Esophagus squamous epithelium (tissue), 5 donors: Measurements from ENCODE around the gene MEPE. TPM values are rescaled to one million over a fixed set of nuclear protein-coding genes. Genes with fewer than 3 reads are reported as not detected.

Experiments used
- DNase-seq: peaks from one replicate; lab custom pipeline; 2025; lab: John Stamatoyannopoulos, UW
- H3K27ac ChIP-seq, 4 donors: fragments of 200-600 bp; sonication (generic); one replicate each; pipeline ENCODE4 v1.5.1; 2016 to 2019; ENCODE audit warnings: mild to moderate bottlenecking in 1 of 4
- H3K27me3 ChIP-seq, 4 donors: fragments of 200-600 bp; sonication (generic); 1 replicate in 3 of 4; 2 replicates in 1 of 4; pipeline versions ENCODE4 v1.5.1 to v1.6.0; 2017 to 2021; ENCODE audit warnings: antibody characterized with exemption in 1 of 4
- H3K36me3 ChIP-seq, 3 donors: fragments of 200-600 bp; sonication (generic); one replicate each; pipeline ENCODE4 v1.5.1; 2016 to 2019
- H3K4me1 ChIP-seq, 3 donors: fragments of 200-600 bp; sonication (generic); one replicate each; pipeline ENCODE4 v1.5.1; 2017 to 2019
- H3K4me3 ChIP-seq, 4 donors: fragments of 200-600 bp; sonication (generic); 1 replicate in 3 of 4; 2 replicates in 1 of 4; pipeline ENCODE4 v1.5.1; 2016 to 2019; ENCODE audit warnings: mild to moderate bottlenecking in 2 of 4, moderate library complexity in 1 of 4
- H3K9me3 ChIP-seq, 3 donors: fragments of 200-600 bp; sonication (generic); one replicate each; pipeline ENCODE4 v1.5.1; 2016 to 2019
- POLR2A ChIP-seq, 4 donors: fragments of 450-650 bp; IDR thresholded peaks; one replicate each; pipeline ENCODE4 v1.6.1; 2017; ENCODE audit warnings: antibody characterized with exemption in 4 of 4, mild to moderate bottlenecking in 4 of 4, moderate library complexity in 3 of 4
- WGBS, 2 donors: methylation state at CpG; one replicate each; pipeline ENCODE4 v1.1.5; 2018; 5-methylcytosine and 5-hydroxymethylcytosine counted together
- intact Hi-C: fragments of 100-400 bp; cut with DNase I; formaldehyde crosslinking; loops from one replicate; pipeline ENCODE4 v1.15.0; 2022
- total RNA-seq, 4 donors: library from RNA; depleted of rRNA; stranded (reverse); fragments of >200 nt; gene quantifications; one replicate each; pipeline ENCODE4 v1.1.0, GENCODE V29; 2016
- TF ChIP-seq, protein P1 (sequence below), 6 experiments: fragments of 450-650 bp in 4 of 6; fragments of 200-600 bp in 2 of 6; sonication (generic) in 2 of 6; IDR thresholded peaks; one replicate each; pipeline ENCODE4 v1.5.1; 2016 to 2019; ENCODE audit warnings: antibody characterized with exemption in 6 of 6, mild to moderate bottlenecking in 4 of 6, moderate library complexity in 4 of 6
- donor health status: DM: yes; HTN: yes; CAD: no.

MEPE gene
- total RNA-seq, 4 donors from 2014 or later = not detected

- Histone ChIP-seq H3K9me3 (no peaks in the 10 kb centered on the region), H3K36me3 (no peaks in the 10 kb centered on the region), H3K4me1 (peaks cover 0 to 6% (median 0%) of the 10 kb centered on the region in 3 donors), H3K27ac (no peak overlapping the region), H3K27me3 (no peaks in the 10 kb centered on the region), H3K4me3 (no peak overlapping the region)
- TF ChIP-seq, protein P1, sequence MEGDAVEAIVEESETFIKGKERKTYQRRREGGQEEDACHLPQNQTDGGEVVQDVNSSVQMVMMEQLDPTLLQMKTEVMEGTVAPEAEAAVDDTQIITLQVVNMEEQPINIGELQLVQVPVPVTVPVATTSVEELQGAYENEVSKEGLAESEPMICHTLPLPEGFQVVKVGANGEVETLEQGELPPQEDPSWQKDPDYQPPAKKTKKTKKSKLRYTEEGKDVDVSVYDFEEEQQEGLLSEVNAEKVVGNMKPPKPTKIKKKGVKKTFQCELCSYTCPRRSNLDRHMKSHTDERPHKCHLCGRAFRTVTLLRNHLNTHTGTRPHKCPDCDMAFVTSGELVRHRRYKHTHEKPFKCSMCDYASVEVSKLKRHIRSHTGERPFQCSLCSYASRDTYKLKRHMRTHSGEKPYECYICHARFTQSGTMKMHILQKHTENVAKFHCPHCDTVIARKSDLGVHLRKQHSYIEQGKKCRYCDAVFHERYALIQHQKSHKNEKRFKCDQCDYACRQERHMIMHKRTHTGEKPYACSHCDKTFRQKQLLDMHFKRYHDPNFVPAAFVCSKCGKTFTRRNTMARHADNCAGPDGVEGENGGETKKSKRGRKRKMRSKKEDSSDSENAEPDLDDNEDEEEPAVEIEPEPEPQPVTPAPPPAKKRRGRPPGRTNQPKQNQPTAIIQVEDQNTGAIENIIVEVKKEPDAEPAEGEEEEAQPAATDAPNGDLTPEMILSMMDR (IDR thresholded peaks at IDR 0.05) = no peak
- no peak for TF ChIP-seq POLR2A (IDR thresholded peaks at IDR 0.05)
- DNase-seq = no peak
- intact Hi-C loops = loop anchor here (5.0 kb wide), 1 partner anchor 162 kb away; no protein-coding TSS in a partner anchor
- WGBS, 2 donors = 0% methylated on average over 1 of the region's 1 CpG
These were observed 6.8 kb downstream of the MEPE start for GRCh38 chr4:87839592-87839946.

DNA sequence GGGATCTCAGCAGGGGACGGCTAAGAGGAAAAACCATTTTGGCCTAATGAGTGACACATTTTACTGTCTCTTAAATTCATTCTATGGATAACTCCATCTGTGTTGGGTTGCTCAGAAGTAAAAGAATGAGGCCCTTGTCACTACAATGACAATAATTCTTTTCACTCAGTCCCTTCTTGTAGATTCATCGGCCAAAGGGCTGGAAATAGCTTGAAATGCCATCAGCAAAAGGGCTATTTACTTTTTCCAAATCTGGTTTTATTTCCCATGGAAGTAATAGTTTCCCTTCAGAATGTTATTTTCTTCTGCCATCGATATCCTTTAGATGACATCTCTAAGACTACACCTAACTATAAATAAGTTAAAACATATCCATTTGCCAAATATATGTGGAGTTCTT, 7.4 kb downstream of the MEPE start:
- Histone ChIP-seq H3K9me3 (no peaks in the 10 kb centered on the region), H3K27ac (no peak overlapping the region), H3K27me3 (no peaks in the 10 kb centered on the region), H3K4me3 (no peak overlapping the region), H3K36me3 (no peaks in the 10 kb centered on the region), H3K4me1 (peaks cover 0 to 6% (median 0%) of the 10 kb centered on the region in 3 donors)
- WGBS, 2 donors = 75 to 84% methylated on average over 3 of the region's 3 CpGs
- intact Hi-C loops = no loop called here
- no peak for DNase-seq
- TF ChIP-seq, protein P1 (IDR thresholded peaks at IDR 0.05) = no peak
- no peak for TF ChIP-seq POLR2A (IDR thresholded peaks at IDR 0.05)

DNA sequence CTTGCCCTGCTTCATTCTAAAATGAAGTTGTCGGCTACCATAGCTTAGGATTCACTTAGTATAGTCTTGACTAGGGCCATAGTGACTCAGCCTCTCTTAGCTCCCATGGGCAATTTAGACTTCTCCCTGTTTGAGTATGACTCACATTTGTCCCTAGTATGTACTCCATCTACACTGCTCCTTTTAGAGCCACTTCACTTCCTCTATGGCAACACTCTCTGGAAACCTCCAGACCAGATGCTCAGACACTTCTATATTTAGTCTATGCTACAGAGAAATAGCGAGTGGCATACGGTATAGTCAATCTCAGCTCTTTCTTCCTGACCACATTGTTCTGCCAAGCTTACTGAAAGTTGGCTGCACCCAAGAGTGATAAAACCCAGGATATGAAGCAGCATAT, 11.2 kb downstream of the MEPE start:
- intact Hi-C loops = no loop called here
- H3K27ac ChIP-seq = peak overlapping the region in 1 of 4 donors; percentile 37

DNA sequence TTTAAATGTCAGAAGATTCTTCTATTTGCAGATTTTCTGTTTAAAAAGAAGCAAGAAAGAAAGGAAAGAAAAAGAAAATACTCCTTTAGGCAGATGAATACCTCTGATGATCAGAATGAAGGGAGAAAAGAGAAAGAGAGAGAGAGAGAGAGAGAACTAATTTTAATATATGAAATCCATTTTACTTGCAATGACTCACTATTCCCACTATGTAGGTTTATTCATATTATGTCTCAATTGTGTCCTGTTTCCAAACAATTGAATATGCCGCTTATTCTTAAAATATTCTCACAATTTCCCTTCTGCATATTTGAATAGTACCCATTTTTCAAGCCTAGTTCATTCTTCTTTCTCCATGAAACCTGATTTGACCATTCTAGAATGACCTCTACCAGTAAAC, 11.7 kb downstream of the MEPE start:
- Histone ChIP-seq H3K27me3 (no peaks in the 10 kb centered on the region), H3K4me1 (peaks cover 0 to 10% (median 5%) of the 10 kb centered on the region in 3 donors), H3K36me3 (no peaks in the 10 kb centered on the region), H3K27ac (no peak overlapping the region), H3K4me3 (no peak overlapping the region), H3K9me3 (no peaks in the 10 kb centered on the region)
- intact Hi-C loops = no loop called here
- DNase-seq = no peak
- 50 to 71% methylated on average over 1 of the region's 1 CpG for WGBS, 2 donors
- TF ChIP-seq, protein P1 (IDR thresholded peaks at IDR 0.05) = no peak
- TF ChIP-seq POLR2A (IDR thresholded peaks at IDR 0.05) = no peak

More for the DNA sequence above, 11.2 kb downstream of the MEPE start:
- H3K4me3 ChIP-seq = no peak overlapping the region
- no peaks in the 10 kb centered on the region for H3K27me3 ChIP-seq
- no peaks in the 10 kb centered on the region for H3K36me3 ChIP-seq
- 44 to 55% methylated on average over 3 of the region's 3 CpGs for WGBS, 2 donors
- no peaks in the 10 kb centered on the region for H3K9me3 ChIP-seq
- no peak for DNase-seq
- TF ChIP-seq POLR2A (IDR thresholded peaks at IDR 0.05) = no peak
- TF ChIP-seq, protein P1 (IDR thresholded peaks at IDR 0.05) = no peak
- H3K4me1 ChIP-seq = peaks cover 0 to 10% (median 4%) of the 10 kb centered on the region in 3 donors

GRCh38 chr4:87846226-87846625, 13.5 kb downstream of the MEPE start:
- H3K4me3 ChIP-seq = no peak overlapping the region

More at GRCh38 chr4:87846226-87846625, 13.5 kb downstream of the MEPE start:
- Histone ChIP-seq H3K27me3 (no peaks in the 10 kb centered on the region), H3K36me3 (no peaks in the 10 kb centered on the region), H3K27ac (no peak overlapping the region), H3K9me3 (no peaks in the 10 kb centered on the region), H3K4me1 (peaks cover 0 to 13% (median 5%) of the 10 kb centered on the region in 3 donors)
- intact Hi-C loops = no loop called here
- TF ChIP-seq, protein P1 (IDR thresholded peaks at IDR 0.05) = no peak
- no peak for TF ChIP-seq POLR2A (IDR thresholded peaks at IDR 0.05)
- no peak for DNase-seq
- WGBS, 2 donors = 82 to 89% methylated on average over 5 of the region's 5 CpGs
